ENCODE measurements around the gene ALDH3A1.

Gene ALDH3A1

DNA sequence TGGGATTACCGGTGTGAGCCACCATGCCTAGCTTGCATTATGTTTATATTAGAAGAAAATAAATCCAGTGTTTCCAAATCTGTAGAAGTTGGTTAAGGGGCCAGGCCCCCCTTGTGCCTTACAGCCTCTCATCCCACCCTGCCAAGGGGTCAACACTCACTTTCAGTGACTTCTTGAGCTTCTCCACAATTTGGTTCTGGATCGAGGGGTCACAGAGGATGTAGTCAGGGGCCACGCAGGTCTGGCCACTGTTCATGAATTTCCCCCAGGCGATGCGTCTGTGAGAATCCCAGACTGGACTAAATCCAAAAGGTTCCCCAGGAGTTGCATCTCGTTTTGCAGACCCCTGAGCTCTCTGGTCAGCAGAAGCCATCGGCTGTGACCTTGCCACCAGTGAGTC lies 7.2 kb downstream of the ALDH3A1 start:
- DNase-seq = no peak

DNA sequence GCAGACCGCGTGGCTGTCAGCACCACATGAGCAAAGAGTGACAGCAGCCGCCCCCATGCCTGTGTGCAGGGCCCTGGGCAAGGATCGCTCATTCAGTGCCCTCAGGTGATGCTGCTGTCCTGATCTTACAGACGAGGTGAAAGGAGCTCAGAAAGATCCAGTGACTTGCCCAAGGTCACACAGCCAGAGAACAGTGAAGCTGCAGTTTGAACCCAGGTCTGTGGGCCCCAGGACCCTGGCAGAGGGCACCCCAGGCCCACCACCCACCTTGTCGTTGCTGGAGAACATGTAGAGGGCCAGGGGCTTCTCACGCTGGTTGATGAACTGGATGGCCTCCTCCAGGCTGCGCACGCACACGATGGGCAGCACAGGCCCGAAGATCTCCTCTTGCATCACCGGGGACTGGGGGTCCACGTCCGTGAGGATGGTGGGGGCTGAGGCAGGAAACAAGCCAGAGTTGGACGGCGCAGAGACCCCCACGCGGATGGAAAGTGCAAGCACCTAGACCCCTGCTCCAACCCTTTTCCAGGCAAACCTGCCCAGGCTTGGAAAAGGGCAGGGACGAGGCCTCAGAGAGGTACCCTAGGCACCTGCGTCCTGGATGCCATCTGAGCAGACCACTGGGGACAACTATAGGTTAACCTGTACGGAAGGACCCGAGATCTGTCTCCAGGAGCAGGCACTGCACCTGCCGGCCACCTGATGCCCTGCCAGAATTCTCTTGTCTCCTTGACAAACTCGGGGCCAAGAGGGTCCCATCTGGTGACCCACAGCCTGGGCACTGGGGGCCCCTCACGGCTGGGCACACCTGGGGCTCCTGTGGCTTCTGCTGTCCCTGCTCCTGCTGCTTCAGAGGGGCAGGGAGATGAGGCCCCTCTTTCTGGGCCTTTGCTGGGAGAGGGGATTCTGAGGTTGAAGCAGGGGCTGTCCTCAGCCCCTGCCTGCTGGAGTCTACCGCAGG lies 8.6 kb downstream of the ALDH3A1 start:
- DNase-seq = no peak

DNA sequence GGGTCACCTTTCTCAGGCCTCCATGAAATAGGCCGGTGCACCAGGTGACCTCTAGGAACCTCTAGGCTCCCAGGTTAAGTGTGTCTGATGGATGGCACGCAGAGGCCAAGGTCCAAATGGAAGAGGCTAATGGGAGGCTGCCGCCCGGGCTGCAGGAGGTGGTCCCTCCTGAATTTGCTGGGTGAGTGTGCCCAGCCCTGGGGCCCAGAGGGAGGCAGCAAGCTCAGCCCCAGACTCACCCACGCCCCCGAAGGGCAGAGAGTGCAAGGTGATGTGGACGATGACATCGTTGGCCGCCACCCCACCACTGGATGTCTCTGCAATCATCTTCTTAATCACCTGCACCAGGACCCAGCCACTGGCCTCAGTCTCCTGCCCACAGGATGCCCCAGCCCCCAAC lies 9.3 kb downstream of the ALDH3A1 start:
- no peak for DNase-seq

DNA sequence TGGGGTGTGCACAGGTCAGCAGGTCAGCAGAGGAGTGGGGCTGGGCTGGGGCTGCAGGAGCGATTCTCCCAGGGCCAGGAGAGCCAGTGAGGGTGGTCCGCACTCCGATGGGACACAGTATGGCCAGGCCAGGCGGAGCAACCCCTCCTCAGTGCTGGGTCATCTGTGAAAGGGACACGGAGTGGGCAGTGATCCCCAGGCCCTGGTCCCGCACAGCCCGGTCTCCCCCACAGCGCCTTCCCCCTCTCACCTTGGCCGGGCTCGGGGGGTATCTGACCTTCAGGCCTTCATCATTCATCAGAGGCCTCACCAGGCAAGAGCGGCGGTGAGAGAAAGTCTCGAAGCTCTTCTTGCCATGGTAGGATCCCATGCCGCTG lies 10.0 kb downstream of the ALDH3A1 start:
- DNase-seq = no peak

DNA sequence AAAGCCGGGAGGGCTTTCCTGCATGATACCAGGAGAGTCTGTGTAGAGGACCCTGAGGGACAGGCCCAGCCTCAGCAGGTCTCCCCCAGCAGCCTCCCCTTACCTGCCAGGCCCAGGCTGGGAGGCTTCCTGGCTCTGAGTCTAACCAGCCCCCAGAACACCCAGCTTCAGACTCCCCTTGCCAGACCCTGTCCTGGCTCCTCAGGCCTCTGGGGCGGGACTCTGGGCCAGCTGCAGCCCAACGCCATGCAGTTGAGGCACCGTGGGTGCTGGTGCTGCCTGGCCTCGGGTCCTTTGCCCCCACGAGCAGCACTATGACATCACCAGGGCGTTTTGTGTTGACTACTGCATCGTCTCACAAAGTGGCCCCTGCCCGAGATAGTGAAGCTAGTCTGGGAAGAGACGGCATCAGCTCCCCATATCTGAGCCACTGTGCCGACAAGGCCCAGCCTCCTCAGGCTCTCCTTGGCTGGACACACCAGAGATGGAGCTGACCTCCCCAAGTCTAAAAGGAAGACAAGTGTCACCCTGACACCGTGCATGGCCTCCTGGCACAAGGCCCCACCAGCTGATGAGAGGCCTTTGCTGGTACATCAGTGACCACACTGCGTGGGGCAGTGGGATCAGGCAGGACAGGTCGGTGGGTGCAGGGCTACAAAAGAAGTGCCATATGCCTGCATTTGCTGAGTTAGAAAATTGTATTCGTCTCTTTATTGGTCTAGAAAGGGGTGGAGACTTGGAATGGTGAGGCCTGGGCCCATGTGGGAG lies 10.6 kb downstream of the ALDH3A1 start:
- no peak for DNase-seq

DNA sequence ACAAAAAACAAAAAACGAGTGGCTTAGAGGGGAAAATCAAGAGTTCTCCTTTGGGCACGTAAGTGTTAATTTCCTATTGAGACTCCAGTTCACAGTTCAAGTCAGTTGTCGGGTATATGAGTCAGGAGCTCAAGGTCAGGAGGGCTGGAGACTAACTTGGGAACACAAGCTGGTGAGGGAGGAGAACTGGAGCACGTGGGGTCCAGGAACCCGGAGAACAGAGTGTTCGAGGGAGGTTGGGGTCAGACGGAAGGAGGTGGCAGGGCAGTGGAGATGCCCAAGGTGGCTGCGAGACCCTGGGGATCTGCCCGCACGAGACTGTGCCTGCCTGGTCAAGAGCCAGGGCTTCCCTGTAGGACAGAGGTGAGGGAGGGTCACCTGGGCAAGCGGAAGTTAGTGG lies 12.0 kb downstream of the ALDH3A1 start:
- DNase-seq = no peak

DNA sequence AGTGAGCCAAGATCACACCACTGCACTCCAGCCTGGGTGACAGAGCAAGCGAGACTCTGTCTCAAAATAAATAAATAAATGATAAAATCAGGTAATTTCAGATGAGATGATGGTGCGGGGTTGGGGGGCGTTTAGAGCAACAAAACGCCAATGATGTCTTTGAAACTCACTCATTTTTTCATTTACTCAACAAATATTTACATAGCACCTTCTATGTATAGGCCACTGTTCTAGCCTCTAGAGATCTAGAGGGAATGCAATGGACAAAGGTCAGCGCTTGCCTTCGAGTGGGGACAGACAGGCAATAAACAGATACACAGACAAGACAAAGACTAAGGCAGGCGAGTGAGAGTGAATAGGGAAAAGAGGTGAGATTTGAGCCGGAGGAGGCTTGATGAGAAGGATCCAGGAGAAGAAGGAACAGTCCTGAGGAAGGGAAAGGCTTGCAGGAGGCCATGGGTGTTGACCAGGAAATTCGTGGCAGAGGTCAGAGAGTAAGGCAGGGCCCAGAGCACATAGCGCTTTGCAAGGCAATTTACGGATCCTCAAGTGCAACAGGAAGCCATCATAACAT lies 14.1 kb downstream of the ALDH3A1 start:
- no peak for DNase-seq

DNA sequence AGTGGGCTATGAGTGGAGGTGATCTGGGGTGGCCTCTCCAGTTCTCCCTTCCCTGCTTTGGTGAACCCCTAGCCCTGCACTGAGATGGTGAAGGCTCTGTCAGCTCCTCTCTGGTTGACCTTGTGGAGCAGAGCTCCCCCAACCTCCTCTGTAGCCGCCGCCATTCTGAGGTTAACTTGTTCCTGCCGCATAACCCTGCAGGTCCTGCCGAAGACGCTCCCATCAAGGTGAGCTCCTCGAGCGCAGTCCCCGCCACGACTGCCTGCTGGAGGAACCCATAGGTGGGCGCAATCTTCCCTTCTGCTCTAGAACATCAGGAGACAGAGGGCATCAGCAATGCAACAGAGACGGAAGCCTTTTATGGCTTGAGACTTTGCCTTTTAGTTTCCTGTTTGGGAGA lies 16.5 kb downstream of the ALDH3A1 start:
- no peak for DNase-seq

DNA sequence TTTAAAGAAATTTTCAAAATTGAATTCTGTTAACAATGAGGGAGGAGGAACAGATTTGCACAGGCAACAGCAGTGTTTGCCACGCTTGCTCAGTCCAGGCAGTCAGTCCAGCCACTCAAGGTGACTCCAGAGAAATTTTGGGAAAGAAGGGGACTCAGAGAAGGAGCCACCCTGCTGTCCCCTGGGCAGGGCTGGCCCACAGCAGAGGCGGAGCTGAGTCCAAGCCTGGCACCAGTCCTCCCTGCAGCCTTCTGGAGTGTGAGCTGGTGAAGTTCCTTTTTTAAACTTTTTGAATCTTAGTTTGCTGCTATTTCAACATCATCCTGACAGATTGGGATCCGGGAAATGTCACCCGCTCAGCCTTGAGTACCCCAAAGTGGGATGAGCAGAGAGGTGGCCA lies 17.3 kb downstream of the ALDH3A1 start:
- DNase-seq = no peak

DNA sequence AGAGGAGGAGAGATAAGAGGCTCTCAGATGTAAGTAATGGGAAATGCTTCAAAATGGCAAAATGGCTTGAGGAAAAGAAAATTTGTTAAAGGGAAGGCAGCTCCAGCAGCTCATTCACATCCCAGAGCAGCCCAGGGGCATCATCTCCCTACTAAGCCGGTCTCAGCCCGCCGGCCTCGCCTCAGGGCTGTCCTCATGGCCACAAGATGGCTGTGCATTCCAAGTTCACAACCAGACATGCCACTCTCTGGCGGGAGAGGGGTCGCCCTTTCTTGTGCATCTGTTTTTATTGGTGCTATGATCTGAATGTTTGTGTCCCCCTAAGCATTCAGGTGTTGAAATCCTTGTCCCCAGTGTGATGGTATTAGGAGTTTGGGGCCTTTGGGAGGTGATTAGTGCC lies 18.2 kb downstream of the ALDH3A1 start:
- no peak for DNase-seq

DNA sequence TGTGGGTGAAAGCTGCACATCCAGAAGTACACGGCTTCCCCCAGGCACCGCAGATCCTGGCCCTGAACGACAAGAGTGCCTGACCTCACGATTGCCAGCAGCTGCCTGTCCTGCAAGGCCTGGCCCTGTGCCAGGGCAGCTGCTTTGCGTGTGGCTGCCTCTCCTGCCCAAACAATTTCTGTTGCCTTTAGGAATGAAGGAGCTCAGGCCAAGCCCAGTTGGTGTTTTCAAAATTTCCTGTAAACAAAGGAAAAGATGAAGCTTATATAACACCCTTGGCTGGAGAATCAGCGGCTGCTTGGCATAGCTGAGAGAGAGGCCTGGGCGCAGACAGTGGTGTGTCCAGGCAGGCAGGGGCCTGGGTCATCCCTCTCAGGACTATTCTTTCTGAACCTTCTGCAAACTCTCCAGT lies 20.0 kb downstream of the ALDH3A1 start:
- DNase-seq = no peak

DNA sequence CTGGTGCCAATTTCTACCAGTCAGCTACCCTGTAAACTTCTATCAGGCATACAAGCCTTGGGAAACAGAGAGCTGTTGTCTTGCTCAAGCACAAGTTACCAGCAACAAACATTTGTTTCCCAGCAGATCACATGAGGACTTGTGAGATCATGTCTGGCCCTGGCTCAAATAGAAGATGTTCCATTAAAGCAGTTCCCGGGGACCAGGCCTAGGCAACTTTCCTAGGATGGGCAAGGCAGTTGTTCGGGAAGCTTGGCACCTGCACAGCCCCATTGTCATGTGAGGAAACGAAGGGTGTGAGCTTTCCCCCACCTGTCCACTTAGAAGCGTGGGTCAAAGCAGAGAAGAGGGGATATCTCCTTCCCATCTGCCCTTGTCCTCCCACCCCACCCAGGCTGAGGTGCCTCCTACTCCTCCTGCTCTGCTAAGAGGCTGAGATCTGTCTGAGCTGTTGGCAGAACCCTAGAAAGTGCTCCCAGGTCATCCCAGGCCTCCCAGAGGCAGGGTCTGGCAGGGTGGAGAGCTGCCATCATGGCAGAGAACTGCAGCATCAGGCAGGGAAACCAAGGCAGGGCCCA lies 20.5 kb downstream of the ALDH3A1 start:
- DNase-seq = no peak

DNA sequence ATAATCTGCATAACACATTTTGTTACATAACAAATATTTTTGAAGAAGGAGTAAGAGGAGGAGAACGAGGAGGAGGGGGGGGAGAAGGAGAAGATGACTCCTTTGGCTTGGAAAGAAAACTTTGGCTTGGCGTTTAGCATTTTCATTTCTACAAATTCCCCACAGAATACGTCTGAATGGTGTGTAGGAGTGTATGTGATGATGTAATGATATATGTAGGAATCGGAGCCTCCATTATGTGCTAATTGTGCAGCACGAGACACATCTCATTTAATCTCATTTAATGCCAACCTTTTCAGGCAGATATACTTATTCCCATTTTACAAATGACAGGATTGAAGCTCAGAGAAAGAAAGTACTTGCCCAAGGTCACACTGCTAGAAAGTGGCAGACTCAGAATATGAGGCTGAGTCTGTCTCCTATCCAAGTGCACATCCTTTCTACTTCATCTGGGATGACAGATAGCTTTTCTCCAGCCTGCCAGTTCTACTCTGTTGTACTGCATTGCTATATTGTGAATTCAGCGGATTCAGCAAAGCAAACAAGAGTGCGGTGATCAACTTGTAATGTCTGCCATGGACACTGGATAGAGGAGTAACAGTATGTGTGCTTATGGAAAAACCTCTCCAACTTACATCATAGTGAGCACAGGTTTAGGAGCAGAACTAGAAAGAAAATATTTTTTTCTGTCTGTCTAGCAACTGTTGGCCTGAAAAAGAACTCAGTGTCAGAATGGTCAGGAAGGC lies 21.3 kb downstream of the ALDH3A1 start:
- no peak for DNase-seq

DNA sequence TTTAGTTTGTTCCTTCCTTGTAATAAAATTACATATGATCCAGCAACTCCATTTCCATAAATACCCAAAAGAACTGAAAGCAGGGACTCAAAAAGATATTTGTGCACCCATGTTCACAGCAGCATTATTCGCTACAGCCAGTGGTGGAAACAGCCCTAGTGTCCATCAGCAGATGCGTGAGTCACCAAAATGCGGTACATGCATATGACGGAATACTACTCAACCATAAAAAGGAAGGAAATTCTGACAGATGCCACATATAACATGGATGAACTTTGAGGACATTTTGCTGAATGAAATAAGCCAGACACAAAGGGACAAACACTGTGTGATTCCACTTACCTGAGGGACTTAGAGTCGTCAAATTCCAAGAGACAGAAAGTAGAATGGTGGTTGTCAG lies 22.6 kb downstream of the ALDH3A1 start:
- no peak for DNase-seq

DNA sequence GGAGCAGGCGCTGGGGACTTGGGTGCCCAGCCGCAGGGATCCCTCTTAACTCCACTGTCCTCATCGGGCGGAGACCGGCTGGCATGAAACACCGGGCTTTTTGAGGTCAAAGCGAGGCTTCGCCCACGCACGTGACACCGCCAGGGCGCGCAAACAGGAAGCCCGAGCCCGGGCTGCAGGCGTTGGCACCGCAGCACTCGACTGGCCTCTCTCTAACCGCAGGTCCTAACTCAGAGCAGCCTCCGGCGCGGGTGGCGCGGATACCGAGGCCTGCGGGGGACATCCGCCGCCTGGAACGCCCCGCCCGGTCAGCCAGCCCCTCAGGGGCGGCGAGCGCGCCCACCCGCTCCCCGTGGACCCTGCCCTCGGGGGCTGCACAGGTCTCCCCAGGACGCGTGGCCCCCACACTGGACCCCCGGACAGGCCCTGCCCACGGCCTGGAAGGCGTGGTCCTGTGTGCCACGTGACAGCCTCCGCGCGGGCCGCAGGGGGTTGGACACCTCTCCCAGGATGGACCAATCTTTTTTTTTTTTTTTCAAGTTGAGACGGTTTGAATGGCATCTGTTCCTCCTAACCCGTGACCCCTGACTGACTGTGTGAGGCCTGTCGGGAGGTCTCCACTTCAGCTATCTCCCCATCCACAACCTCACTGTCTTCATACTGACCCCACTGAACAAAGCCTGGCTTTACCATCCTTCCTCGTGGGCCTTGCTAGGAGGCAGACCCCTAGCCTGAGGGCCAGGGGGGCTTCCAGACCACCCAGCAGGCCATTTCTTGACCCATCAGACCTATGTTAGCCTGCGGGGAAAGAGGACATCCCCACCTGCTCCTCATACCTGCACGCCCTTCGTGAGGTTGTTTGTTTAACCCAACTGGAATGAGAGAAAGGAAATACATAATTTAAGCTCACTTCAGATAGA lies 23.3 kb downstream of the ALDH3A1 start:
- peak; percentile 49 for DNase-seq

DNA sequence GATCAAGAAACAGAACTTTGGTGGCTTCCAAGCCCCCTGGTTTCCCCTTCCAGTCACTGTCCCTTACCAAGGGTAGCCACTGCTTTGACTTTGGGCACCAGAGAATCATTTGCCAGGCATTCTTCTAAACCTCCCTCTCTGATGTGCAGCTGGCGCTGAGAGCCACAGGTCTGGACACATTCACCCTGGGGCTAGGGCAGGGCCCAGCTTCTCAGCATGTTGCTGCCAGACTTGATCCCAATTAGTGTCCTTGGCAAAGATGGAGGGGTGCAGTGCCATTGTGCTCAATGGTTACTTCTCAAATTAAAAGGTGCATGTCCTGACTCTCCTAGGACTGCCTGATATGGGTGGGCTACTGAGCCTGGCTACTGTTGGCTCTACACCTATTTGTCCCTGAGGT lies 24.1 kb downstream of the ALDH3A1 start:
- DNase-seq = no peak

DNA sequence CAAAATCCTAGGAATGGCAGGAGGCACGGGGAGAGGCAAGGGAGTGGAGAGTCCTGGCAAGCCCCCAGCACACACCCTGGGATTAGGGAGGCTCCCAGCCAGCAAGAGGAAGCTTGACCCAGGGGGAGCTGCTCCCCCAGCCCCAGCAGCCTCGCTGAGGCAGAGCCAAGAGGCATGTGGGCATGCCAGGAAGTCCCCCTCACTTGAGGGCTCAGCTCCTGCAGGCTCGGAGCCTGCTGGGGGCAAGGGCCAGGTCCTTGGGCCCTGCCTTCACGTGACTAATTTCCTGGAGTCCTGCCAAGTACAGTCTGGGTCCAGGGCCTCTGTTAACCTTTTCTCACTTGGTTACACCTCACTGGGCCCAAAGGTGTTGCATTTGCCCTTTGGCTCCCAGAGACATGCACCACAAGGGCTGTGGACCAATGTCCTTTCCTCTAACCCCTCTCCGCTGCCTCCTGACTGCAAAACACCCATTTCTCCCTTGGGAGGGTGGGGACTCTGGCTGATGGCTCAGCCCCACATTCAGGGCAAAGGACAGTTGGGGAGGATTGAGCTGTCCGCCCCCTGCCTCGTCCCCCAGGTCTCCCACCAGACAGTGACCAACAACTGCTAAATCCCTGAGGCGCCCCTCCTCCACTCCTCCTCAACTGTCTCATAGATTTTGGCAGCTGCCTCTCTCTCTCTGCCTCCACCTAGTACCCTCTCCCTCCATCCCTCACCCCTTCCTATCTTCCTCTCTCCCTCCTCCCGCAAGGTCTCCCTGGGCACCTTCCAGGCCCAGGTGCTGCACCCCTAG lies 27.3 kb downstream of the ALDH3A1 start:
- DNase-seq = no peak

DNA sequence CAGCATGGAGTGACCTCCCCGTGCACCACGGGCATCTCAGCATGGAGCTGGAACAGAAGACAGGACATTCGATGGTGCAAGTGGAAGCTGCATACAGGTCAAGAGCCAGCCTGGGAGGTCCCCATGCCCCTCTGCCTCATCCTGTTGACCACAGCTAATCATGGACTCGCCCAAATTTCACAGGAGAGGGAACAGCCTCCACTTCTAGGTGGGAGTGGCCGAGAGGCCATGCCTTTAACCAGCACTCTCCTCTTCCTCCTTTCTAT lies 28.0 kb downstream of the ALDH3A1 start:
- DNase-seq = no peak

DNA sequence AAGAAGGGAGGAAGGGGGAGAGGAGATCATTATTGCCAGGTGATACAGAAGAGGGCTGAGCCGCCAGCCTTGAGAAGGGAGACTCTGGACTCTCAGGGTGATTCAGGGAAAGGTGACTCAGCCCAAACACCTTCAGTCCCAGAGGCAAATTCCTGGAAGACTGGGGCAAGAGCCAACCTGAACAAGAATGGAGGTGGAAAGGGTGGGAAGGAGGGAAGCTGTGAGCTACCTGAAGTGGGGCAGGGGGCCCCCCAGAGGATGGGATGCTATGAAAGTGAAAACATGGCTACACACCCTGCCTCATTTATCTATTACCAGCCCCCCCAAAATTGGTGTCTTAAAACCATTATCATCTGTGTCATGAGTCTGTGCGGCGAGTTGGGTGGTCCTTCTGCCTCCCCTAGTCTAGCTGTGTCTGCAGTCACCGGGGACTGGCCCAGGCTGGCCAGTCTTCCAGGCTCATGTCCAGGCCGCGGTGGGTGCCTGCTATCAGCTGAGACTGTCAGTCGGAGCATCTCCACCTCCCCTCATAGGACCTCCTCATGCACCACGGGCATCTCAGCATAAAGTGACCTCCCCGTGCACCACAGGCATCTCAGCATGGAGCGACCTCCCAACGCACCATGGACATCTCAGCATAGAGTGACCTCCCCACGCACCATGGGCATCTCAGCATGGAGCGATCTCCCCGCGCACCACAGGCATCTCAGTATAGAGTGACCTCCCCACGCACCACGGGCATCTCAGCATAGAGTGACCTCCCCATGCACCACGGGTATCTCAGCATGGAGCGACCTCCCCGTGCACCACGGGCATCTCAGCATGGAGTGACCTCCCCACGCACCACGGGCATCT lies 28.5 kb downstream of the ALDH3A1 start:
- DNase-seq = no peak

All from stimulated activated CD4-positive, alpha-beta T cell treated with anti-CD3 and anti-CD28 coated beads, Interleukin-4, amount 100 ng/mL, for 1 hour (primary cell).